Measurements from ENCODE around the gene FABP1.

FABP1 gene

GRCh38 chr2:88116669-88117432 lies 11.0 kb downstream of the FABP1 start:
- no peak for DNase-seq (ENCODE audit: low read depth in 2 of 2)
- no peak for TF ChIP-seq CTCF (IDR thresholded peaks at IDR 0.05; ENCODE audit: low read depth, low read length)
- no peak overlapping the region for H3K4me3 ChIP-seq (replicated peaks in 1 of 2; ENCODE audit: low read depth in 2 of 2, low read length in 2 of 2)

GRCh38 chr2:88115825-88116518 lies 11.9 kb downstream of the FABP1 start:
- no peak overlapping the region for H3K4me3 ChIP-seq (replicated peaks in 1 of 2; ENCODE audit: low read depth in 2 of 2, low read length in 2 of 2)
- TF ChIP-seq CTCF (IDR thresholded peaks at IDR 0.05; ENCODE audit: low read depth, low read length), result no peak
- no peak for DNase-seq (ENCODE audit: low read depth in 2 of 2)

- DNase-seq (ENCODE audit: low read depth in 2 of 2), result no peak
- no peak overlapping the region for H3K4me3 ChIP-seq (replicated peaks in 1 of 2; ENCODE audit: low read depth in 2 of 2, low read length in 2 of 2)
- no peak for TF ChIP-seq CTCF (IDR thresholded peaks at IDR 0.05; ENCODE audit: low read depth, low read length)
Measured at GRCh38 chr2:88114889-88115288, 13.0 kb downstream of the FABP1 start.

GRCh38 chr2:88113069-88113468 lies 14.8 kb downstream of the FABP1 start:
- no peak for TF ChIP-seq CTCF (IDR thresholded peaks at IDR 0.05; ENCODE audit: low read depth, low read length)
- DNase-seq (ENCODE audit: low read depth in 2 of 2), result no peak
- no peak overlapping the region for H3K4me3 ChIP-seq (replicated peaks in 1 of 2; ENCODE audit: low read depth in 2 of 2, low read length in 2 of 2)

- no peak overlapping the region for H3K4me3 ChIP-seq (replicated peaks in 1 of 2; ENCODE audit: low read depth in 2 of 2, low read length in 2 of 2)
- TF ChIP-seq CTCF (IDR thresholded peaks at IDR 0.05; ENCODE audit: low read depth, low read length), result no peak
Measured at GRCh38 chr2:88110830-88111229, 17.0 kb downstream of the FABP1 start.

GRCh38 chr2:88108796-88109195 lies 19.1 kb downstream of the FABP1 start:
- DNase-seq (ENCODE audit: low read depth in 2 of 2), result no peak
- H3K4me3 ChIP-seq (replicated peaks in 1 of 2; ENCODE audit: low read depth in 2 of 2, low read length in 2 of 2), result no peak overlapping the region
- TF ChIP-seq CTCF (IDR thresholded peaks at IDR 0.05; ENCODE audit: low read depth, low read length), result no peak

More at GRCh38 chr2:88110830-88111229, 17.0 kb downstream of the FABP1 start:
- no peak for DNase-seq (ENCODE audit: low read depth in 2 of 2)
